GM21786 (cell line): ENCODE results near the gene CALHM2.

ENCODE experiments used
- ATAC-seq: cut with Tn5 transposase; IDR thresholded peaks from one replicate; pipeline ENCODE4 v1.9.1; 2021; ENCODE audit not compliant: unreplicated experiment

The CALHM2 gene

DNA sequence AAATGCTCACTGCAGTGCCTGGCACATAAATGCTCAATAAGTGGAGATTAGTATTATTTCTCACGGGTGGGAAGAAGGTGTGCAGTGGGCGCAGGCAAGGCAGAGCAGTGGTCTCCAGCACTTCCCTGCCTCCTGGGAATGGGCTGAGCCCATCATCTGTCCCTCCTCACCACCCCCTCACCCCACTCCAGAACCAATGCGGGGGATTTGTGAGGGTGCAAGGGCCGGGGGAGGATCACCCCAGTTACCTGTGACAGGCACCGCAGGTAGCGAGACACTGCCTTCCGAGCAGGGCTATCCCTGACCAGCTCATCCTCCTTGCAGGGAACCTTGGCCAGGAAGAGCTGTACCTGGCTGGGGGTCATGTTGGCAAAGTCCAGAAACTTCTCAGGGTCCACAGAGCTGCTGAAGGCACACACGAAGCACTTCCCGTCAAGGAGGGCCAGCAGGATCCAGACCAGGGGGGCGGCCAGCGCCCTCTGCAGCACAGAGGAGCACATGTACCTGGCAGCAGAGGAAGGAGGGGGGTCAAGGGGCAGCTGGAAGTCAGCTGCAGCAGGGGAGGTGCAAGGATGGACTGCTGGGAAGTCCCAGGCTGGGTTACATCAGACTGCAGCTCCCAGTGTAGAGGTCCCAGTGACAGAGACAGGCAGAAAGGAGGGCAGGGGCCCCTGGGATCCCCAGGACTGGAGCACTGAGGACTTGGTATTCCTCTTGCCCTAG is 24.0 kb upstream of the CALHM2 start:
- ATAC-seq, result peak; percentile 52

DNA sequence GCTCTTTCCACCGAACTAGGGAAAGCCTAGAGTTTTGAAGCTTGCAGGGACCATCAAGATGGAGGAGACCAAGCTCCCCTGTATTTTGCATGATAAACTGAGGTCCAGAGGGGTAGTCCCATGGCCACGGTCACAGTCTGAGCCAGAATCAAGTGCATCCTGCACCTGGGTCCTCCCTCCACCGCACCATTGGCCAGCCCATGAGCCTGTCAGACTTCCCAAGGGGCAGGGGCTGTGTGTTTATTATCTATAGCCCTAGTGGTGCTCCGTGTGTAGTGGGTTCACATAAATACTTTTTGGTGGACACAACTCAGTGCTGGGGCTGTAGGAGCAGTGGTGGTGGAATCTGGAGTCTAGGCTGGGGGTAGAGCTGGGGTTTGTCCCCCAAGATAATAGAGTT is 23.3 kb upstream of the CALHM2 start:
- ATAC-seq, result no peak

DNA sequence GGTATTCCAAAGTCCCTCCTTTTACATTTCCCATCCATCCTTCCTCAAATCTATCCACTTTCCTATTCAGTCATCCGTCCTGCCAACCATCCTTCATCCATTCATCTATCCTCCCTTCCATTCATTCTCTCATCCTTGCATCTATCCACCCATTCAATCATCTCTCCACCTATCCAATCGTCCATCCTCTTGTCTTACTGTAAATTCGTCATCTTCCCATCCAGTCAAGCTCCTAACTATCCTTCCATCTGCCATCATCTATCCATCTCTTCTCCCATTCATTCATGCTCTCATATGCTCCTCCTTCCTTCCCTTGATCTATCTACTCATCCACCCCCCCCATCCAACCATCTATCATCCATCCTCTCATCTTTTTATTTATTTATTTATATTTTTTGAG is 21.9 kb upstream of the CALHM2 start:
- ATAC-seq, result no peak

- no peak for ATAC-seq
Observed at GRCh38 chr10:103473261-103473671, 21.1 kb upstream of the CALHM2 start.

DNA sequence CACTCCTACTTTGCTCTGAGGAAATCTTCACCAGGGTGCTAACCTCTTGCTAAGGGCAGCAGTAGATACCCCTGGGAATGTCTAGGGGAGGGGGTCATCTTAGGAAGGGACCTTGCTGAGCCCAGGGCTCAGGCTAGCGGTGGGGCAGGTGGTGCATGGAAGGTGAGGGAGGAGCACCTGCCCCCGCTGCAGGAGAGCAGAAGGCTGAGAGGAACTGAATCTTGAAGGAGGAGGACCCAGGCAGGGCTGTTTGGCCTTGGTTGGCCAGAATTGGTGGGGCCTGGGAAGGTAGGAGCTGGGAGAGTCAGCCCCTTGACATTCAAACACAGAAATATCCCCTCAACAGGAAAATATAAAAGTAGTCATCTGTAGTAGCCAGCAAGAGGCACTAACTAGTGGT is 19.8 kb upstream of the CALHM2 start:
- ATAC-seq, result peak; percentile 27

GRCh38 chr10:103470761-103471653 is 18.8 kb upstream of the CALHM2 start:
- ATAC-seq, result peak; percentile 63

- ATAC-seq, result no peak
Observed at GRCh38 chr10:103469201-103469600, 17.0 kb upstream of the CALHM2 start.

GRCh38 chr10:103467406-103467805 is 15.2 kb upstream of the CALHM2 start:
- ATAC-seq, result peak; percentile 29

- ATAC-seq, result no peak
Observed at GRCh38 chr10:103466734-103467133, 14.6 kb upstream of the CALHM2 start.

DNA sequence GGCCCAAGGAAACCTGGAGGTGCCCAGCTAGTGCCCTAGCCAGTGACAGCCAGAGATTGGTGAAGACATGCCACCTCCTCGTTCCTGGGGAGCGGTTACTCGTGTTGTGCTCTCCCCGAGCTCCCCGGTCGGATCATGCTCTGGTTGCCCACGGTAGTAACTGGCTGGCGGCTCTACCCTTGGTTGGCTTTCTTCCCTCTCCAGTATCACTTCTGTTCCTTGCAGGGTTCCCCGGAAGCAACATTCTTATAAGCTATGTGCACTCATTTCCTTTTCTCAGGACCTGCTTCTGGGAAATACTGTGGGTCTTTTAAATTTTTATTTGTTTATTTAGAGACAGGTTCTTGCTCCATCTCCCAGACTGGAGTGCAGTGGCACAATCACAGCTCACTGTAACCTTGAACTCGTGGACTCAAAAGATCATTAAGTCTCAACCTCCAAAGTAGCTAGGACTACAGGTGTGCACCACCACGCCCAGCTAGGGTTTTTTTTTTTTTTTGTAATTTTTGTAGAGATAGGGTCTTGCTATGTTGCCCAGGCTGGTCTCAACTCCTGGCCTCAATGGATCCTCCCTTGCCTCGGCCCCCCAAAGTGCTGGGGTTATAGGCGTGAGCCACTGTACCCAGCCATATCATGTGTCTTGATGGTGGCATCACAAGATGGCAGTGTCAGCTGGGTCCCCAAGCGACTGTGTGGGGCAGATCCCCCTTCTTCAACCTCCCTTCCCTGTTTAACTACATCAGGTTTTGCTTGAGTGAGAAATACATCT is 13.4 kb upstream of the CALHM2 start:
- ATAC-seq, result no peak

DNA sequence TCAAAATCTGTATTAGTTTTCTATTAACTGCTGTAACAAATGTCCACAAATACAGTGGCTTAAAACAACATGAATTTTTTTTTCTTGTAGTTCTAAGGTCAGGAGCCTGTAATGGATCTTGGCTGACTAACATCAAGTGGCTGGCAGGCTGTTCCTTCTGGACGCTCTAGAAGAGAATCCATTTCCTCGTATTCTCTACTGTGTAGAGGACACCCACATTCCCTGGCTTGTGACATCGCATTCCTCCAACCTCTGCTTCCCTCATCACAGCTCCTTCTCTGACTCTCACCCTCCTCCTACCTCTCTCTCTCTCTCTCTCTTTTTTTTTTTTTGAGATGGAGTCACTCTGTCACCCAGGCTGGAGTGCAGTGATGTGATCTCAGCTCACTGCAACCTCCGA is 11.3 kb upstream of the CALHM2 start:
- no peak for ATAC-seq

GRCh38 chr10:103459615-103460014 is 7.4 kb upstream of the CALHM2 start:
- ATAC-seq, result no peak

- ATAC-seq, result peak; percentile 75
Observed at GRCh38 chr10:103458720-103459119, 6.5 kb upstream of the CALHM2 start, which contains the start of gene CALHM1. Gene CALHM1, minus strand, starts transcription at chr10:103458900. Its CDS starts 149 bp downstream, at chr10:103458751.

GRCh38 chr10:103457896-103458583 is 5.9 kb upstream of the CALHM2 start:
- ATAC-seq, result no peak

- no peak for ATAC-seq
Observed at GRCh38 chr10:103457176-103457712, 5.1 kb upstream of the CALHM2 start.

DNA sequence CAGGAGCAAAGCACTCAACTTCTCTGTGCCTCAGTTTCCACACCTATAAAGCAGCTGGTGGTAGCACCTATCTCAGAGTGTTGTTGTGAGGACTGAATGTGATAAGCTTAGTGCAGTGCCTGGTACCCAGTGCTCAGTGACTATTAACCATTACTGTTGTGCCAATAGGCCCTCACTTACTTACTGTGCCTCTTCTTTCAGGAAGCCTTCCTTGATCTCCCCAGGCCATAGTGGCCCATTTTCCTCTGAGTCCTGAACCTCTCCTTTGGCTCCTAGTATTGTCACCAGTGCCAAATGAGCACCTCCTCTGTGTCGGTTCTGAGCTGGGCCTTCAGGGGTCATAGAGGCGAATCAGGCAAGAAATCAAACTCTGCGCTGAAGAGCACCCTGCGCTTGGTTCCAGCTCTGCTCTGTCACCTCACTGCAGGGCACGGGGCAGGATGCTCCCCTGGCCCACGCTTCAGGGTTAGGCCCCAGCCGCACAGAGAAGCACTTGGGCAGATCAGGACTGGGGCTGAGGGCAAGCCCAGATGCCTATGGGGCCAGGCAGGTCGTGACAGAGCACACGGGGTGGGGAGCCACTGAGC is 4.0 kb upstream of the CALHM2 start:
- no peak for ATAC-seq

- ATAC-seq, result no peak
Observed at GRCh38 chr10:103455235-103455634, 3.1 kb upstream of the CALHM2 start.

- ATAC-seq, result no peak
Observed at GRCh38 chr10:103454026-103454425, 1.9 kb upstream of the CALHM2 start.

DNA sequence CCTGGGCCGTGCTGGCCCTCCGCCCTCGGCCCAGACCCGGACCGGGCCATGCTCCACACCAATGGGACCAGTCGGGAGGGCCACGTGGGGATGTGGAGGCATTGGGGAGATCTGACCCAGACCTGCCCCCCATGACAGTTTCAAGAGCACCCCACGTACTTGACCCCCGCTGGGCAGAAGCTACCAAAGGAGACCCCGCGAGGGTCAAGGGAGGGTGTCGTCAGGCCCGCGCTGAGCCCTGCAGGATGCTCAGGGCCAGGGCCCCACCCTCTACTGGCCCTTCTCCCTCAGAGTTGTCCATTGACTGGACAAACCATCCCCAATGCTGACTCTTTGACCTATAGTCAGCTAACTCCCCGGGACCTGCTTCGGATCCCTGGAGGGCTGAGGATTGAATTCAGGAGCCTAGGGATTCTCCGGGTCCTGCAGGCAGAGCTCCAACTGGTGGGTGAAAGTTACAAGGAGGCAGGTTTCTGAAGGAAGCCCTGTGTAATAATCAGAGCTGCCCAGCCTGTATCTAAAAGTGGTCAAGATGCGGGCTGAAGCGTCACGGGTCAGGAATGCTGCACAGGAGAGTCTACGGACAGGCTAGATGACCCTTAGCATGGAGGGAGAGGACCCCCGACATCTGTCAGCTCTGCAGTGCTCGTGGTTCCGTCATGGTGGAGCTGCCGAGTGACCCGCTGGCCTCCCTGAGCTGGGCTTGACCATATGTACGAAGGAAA is 498 bp upstream of the CALHM2 start:
- no peak for ATAC-seq
